Activated B cell treated with CpG ODN at 0.5 μM for 24 hours (primary cell): ENCODE results near the gene SCD5. TPM values are rescaled to one million over a fixed set of nuclear protein-coding genes. Genes with fewer than 3 reads are reported as not detected.

ENCODE experiments used
- ATAC-seq: fragments of 200-7000 bp; cut with Tn5 transposase; one replicate; pipeline ENCODE4 v1.10.0; 2021; ENCODE audit warnings: low read depth, mild to moderate bottlenecking, moderate library complexity
- CTCF ChIA-PET: fragments of 350-600 bp; sonication (Branson Sonifier 250); formaldehyde crosslinking; loops from one replicate; lab custom pipeline; 2021; ENCODE audit warnings: antibody characterized with exemption; lab: Charles Lee
- POLR2A ChIA-PET: fragments of 350-600 bp; sonication (Branson Sonifier 250); formaldehyde crosslinking; loops from one replicate; lab custom pipeline; 2021; ENCODE audit warnings: antibody characterized with exemption; lab: Charles Lee
- DNase-seq: peaks from one replicate; pipeline ENCODE4 v3.0.0; 2022
- H3K27ac Mint-ChIP-seq: one replicate; pipeline ENCODE4 v1.8.0; 2020; ENCODE audit warnings: mixed read lengths
- H3K27me3 Mint-ChIP-seq: one replicate; pipeline ENCODE4 v1.8.0; 2021; ENCODE audit warnings: mixed read lengths
- H3K36me3 Mint-ChIP-seq: one replicate; pipeline ENCODE4 v1.8.0; 2021; ENCODE audit warnings: low read depth, mixed read lengths
- H3K4me1 Mint-ChIP-seq: one replicate; pipeline ENCODE4 v1.8.0; 2021; ENCODE audit warnings: mixed read lengths
- H3K4me3 Mint-ChIP-seq: one replicate; pipeline ENCODE4 v1.8.0; 2020; ENCODE audit warnings: mild to moderate bottlenecking, mixed read lengths
- H3K9me3 Mint-ChIP-seq: one replicate; pipeline ENCODE4 v1.8.0; 2020; ENCODE audit warnings: mixed read lengths
- CTCF ChIP-seq: fragments of 200-600 bp; IDR thresholded peaks from one replicate; pipeline ENCODE4 v1.8.0; 2022; ENCODE audit warnings: antibody characterized with exemption, mild to moderate bottlenecking
- intact Hi-C: fragments of 100-400 bp; cut with micrococcal nuclease; formaldehyde crosslinking; loops from one replicate; pipeline ENCODE4 v1.15.1; 2024
- total RNA-seq: library from RNA; stranded (reverse); gene quantifications from 2 replicates; pipeline ENCODE4 v1.2.3, GENCODE V29; 2022

Gene SCD5
- total RNA-seq, 1 donor from 2014 or later, result not detected

GRCh38 chr4:82797405-82798111 is 1.0 kb downstream of the SCD5 start:
- Mint-ChIP-seq H3K4me3 (peak overlapping the region; percentile 65), H3K27me3 (peaks cover 45% of the 10 kb centered on the region), H3K27ac (no peak overlapping the region), H3K4me1 (peaks cover 19% of the 10 kb centered on the region), H3K36me3 (no peaks in the 10 kb centered on the region), H3K9me3 (no peaks in the 10 kb centered on the region)
- no peak for ATAC-seq
- TF ChIP-seq CTCF, result no peak
- ChIA-PET POLR2A (no interaction called here), CTCF (interaction anchor here (0.6 kb wide), 1 partner anchor 29 kb away, joined by 3 read pairs; no protein-coding TSS in a partner anchor)
- no peak for DNase-seq
- intact Hi-C loops, result no loop called here

GRCh38 chr4:82797040-82797404 is 1.6 kb downstream of the SCD5 start:
- ChIA-PET CTCF (no interaction called here), POLR2A (no interaction called here)
- ATAC-seq, result no peak
- no peaks in the 10 kb centered on the region for H3K9me3 Mint-ChIP-seq
- no peaks in the 10 kb centered on the region for H3K36me3 Mint-ChIP-seq
- peaks cover 45% of the 10 kb centered on the region for H3K27me3 Mint-ChIP-seq
- peak overlapping the region; percentile 65 for H3K4me3 Mint-ChIP-seq
- intact Hi-C loops, result no loop called here
- TF ChIP-seq CTCF, result no peak
- no peak overlapping the region for H3K27ac Mint-ChIP-seq
- peaks cover 19% of the 10 kb centered on the region for H3K4me1 Mint-ChIP-seq
- no peak for DNase-seq

- Mint-ChIP-seq H3K9me3 (no peaks in the 10 kb centered on the region), H3K36me3 (no peaks in the 10 kb centered on the region), H3K4me1 (peaks cover 7% of the 10 kb centered on the region), H3K27ac (no peak overlapping the region), H3K27me3 (peaks cover 24% of the 10 kb centered on the region), H3K4me3 (no peak overlapping the region)
- no peak for TF ChIP-seq CTCF
- no peak for DNase-seq
- intact Hi-C loops, result no loop called here
- no peak for ATAC-seq
- CTCF ChIA-PET, result no interaction called here
- POLR2A ChIA-PET, result no interaction called here
Measured at GRCh38 chr4:82792912-82793649, 5.5 kb downstream of the SCD5 start.

- no peak overlapping the region for H3K27ac Mint-ChIP-seq
- peaks cover 10% of the 10 kb centered on the region for H3K27me3 Mint-ChIP-seq
- ChIA-PET CTCF (no interaction called here), POLR2A (no interaction called here)
- ATAC-seq (no peak), DNase-seq (no peak)
- no peaks in the 10 kb centered on the region for H3K4me1 Mint-ChIP-seq
- TF ChIP-seq CTCF, result no peak
- intact Hi-C loops, result no loop called here
- H3K36me3 Mint-ChIP-seq, result no peaks in the 10 kb centered on the region
- no peak overlapping the region for H3K4me3 Mint-ChIP-seq
- no peaks in the 10 kb centered on the region for H3K9me3 Mint-ChIP-seq
Measured at GRCh38 chr4:82791179-82791578, 7.4 kb downstream of the SCD5 start.

- Mint-ChIP-seq H3K9me3 (no peaks in the 10 kb centered on the region), H3K27me3 (peaks cover 9% of the 10 kb centered on the region), H3K36me3 (no peaks in the 10 kb centered on the region), H3K4me1 (no peaks in the 10 kb centered on the region), H3K27ac (no peak overlapping the region), H3K4me3 (no peak overlapping the region)
- no peak for TF ChIP-seq CTCF
- CTCF ChIA-PET, result no interaction called here
- intact Hi-C loops, result no loop called here
- DNase-seq (no peak), ATAC-seq (no peak)
- POLR2A ChIA-PET, result no interaction called here
Measured at GRCh38 chr4:82790060-82790660, 8.4 kb downstream of the SCD5 start.
